KMS-11 (cell line): ENCODE data around the gene ARL13B.
"Not testable (repeated sequence)": the region's sequence is repeated elsewhere in the genome, so short reads cannot be mapped to it uniquely, and the experiment has no call there.

Source experiments
- H2AFZ ChIP-seq: fragments of 200-600 bp; sonication (generic); 2 replicates; pipeline ENCODE4 v1.6.1; 2016; ENCODE audit warnings: antibody characterized with exemption, mixed run types, low read depth
- H3K27ac ChIP-seq: fragments of 200-600 bp; sonication (generic); 2 replicates; pipeline ENCODE4 v1.6.1; 2016; ENCODE audit warnings: mild to moderate bottlenecking, mixed run types
- H3K27me3 ChIP-seq: fragments of 200-600 bp; sonication (generic); 2 replicates; pipeline ENCODE4 v1.6.1; 2017; ENCODE audit warnings: mild to moderate bottlenecking, low read depth, mixed run types, moderate library complexity; ENCODE audit not compliant: insufficient read depth
- H3K36me3 ChIP-seq: fragments of 200-600 bp; sonication (generic); 2 replicates; pipeline ENCODE4 v1.6.1; 2017; ENCODE audit warnings: mild to moderate bottlenecking, mixed run types; ENCODE audit not compliant: insufficient read depth
- H3K4me1 ChIP-seq: fragments of 200-600 bp; sonication (generic); 2 replicates; pipeline ENCODE4 v1.6.1; 2016; ENCODE audit warnings: mild to moderate bottlenecking, low read depth, mixed run types; ENCODE audit not compliant: poor library complexity, severe bottlenecking
- H3K4me2 ChIP-seq: fragments of 200-600 bp; sonication (generic); 2 replicates; pipeline ENCODE4 v1.7.0; 2016; ENCODE audit warnings: mild to moderate bottlenecking, mixed run types
- H3K4me3 ChIP-seq: fragments of 200-600 bp; sonication (generic); IDR thresholded peaks from 2 replicates; pipeline ENCODE4 v1.6.1; 2017; ENCODE audit warnings: low read depth, low read length, mixed read lengths; ENCODE audit not compliant: insufficient read depth
- H3K79me2 ChIP-seq: fragments of 200-600 bp; sonication (generic); 2 replicates; pipeline ENCODE4 v1.6.1; 2016; ENCODE audit warnings: low read depth, mixed run types; ENCODE audit not compliant: insufficient read depth
- H3K9ac ChIP-seq: fragments of 200-600 bp; sonication (generic); 2 replicates; pipeline ENCODE4 v1.6.1; 2016; ENCODE audit warnings: mild to moderate bottlenecking, mixed run types
- H4K20me1 ChIP-seq: fragments of 200-600 bp; sonication (generic); 2 replicates; pipeline ENCODE4 v1.6.1; 2016; ENCODE audit warnings: mild to moderate bottlenecking, mixed run types; ENCODE audit not compliant: insufficient read depth
- TF ChIP-seq, protein P1 (sequence below): fragments of 200-600 bp; sonication (generic); conservative IDR thresholded peaks from 2 replicates; pipeline ENCODE4 v1.6.1; 2017; ENCODE audit warnings: low read depth, mild to moderate bottlenecking, antibody characterized with exemption, low read length, moderate library complexity, mixed read lengths

The ARL13B gene

DNA sequence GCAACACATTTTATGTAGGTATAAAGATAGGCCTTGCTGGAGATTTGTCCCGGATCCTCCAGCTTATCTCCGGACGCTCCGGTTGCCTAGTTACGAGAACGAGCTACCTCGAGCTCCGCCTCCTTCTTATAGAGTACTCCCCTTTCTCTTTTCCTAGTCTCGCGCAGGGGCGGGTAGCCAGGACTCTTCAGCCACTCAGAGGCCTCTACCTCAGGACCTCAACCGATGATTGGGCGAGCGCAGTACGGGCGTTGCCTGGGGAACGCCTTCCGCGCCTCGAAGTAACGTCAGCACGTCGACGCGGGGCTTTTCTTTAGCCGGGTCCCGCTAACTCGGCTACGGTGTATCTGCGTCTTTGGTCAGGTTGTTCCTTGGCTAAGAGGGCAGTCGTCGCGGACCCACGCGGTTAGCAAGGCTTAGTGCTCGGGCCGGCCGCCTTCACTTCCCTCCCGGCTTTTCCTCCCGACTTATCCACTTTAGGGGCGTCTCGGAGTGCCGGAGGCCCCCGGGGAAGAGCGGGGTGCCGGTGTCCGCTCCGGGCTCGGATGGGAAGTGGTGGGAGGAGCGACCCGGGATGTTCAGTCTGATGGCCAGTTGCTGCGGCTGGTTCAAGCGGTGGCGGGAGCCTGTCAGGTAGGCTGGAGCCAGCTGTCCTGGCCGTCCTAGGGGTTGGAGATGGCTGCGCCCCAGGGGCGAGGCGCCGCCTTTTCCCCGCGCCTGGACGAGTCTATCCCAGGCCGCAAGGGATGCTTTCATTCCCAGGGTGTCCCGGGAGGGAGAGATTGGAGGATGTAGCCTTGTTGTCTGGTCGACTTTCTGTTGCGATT, at the start of gene ARL13B:
Gene ARL13B, plus strand, starts transcription at position 306 of the 827 bp plus-strand sequence. Its CDS starts 269 bp downstream, at position 575.
- TF ChIP-seq, protein P1, sequence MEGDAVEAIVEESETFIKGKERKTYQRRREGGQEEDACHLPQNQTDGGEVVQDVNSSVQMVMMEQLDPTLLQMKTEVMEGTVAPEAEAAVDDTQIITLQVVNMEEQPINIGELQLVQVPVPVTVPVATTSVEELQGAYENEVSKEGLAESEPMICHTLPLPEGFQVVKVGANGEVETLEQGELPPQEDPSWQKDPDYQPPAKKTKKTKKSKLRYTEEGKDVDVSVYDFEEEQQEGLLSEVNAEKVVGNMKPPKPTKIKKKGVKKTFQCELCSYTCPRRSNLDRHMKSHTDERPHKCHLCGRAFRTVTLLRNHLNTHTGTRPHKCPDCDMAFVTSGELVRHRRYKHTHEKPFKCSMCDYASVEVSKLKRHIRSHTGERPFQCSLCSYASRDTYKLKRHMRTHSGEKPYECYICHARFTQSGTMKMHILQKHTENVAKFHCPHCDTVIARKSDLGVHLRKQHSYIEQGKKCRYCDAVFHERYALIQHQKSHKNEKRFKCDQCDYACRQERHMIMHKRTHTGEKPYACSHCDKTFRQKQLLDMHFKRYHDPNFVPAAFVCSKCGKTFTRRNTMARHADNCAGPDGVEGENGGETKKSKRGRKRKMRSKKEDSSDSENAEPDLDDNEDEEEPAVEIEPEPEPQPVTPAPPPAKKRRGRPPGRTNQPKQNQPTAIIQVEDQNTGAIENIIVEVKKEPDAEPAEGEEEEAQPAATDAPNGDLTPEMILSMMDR: no peak
- Histone ChIP-seq H3K36me3 (no peaks in the 10 kb centered on the region), H3K27me3 (no peaks in the 10 kb centered on the region), H2AFZ (peak within 1 kb of the TSS; percentile 90), H3K4me1 (peaks cover 15% of the 10 kb centered on the region), H3K79me2 (peaks cover 14% of the 10 kb centered on the region; the same call in 1 of the 2 replicates), H3K4me3 (peak within 1 kb of the TSS; percentile 95), H3K27ac (peak within 1 kb of the TSS; percentile 65), H3K4me2 (peak within 1 kb of the TSS; percentile 76), H3K9ac (peak within 1 kb of the TSS; percentile 73), H4K20me1 (no peaks in the 10 kb centered on the region)

DNA sequence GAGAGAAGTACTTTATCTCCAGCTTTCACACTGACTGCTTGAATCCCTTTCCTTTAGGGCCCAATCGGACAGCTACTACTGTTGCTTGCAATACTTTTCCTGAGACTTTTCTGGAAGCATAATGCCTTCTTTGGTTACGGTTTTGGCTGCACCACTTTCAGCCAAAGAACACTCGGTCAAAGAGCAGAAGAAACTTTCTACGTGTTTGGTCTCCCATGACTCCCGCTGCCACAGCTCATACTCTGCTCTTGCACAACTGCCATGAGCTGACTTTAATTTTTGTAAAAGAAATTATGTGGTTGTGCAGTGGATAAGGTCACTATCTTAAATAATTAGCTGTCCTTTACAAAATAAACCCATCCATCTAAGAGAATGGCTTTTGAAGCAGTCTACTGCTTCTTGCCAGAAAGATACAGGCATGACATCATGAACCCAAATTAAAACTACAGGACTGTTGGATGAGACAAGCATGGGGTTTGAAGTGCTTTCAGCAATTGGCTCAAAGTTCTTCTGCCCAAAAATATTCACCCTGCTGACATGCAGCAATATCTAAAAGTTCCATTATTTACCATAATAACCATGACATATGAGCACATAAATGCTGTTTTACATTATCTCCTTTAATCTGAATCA, 48.2 kb upstream of the ARL13B start:
- Histone ChIP-seq H2AFZ (no peak overlapping the region), H3K4me3 (no peak overlapping the region), H3K79me2 (no peaks in the 10 kb centered on the region), H4K20me1 (no peaks in the 10 kb centered on the region), H3K9ac (no peak overlapping the region), H3K27ac (no peak overlapping the region), H3K4me2 (no peak overlapping the region), H3K36me3 (no peaks in the 10 kb centered on the region), H3K4me1 (no peaks in the 10 kb centered on the region), H3K27me3 (no peaks in the 10 kb centered on the region)
- TF ChIP-seq, protein P1: no peak

DNA sequence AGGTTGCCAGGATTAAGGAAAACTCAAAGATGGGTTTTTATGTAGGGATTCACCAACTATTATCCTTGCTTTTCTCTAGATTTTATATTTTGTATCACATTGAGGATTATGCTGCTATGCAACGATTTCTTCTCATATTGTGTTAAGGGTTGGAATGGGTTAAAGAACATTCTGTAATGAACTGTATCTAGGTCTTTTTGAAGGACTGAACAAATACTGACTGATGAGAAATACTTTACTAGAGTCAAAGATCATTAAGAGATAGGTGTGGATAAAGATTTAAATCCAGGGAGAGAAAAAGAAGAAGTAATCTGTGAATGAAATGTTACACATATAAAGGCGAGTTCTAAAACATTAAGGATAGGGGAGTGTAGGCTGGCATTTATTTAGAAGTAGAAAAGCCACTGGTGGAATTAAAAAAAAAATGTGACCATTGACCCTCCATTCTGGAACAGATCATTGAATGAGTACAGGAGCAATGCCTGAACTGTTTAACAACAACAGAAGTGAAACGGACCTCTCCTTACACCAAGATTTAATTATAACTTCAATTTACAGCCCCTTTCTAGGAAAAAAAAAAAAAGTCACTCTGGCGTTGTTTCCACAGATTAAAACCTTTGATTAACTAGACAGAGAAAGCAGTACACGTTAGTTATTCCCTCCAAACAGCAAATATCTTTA, 45.4 kb upstream of the ARL13B start:
- TF ChIP-seq, protein P1: no peak

DNA sequence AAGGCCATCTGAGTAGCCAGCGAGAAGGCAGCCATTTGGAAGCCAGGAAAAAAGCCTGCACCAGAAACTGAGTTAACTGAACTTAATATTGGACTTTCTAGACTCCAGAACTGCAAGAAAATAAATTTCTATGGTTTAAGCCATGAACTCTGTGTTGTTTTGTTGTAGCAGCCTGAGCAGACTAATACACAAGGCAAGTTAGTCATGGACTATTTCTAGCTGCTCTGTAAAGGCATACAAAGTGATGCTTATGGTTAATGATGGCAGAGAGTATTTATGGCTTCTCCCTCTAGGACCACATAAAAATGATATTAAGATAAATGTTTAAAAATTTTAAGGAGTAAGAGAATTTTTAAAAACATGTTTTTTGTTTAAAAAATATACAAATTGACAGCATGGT, 43.4 kb upstream of the ARL13B start:
- H3K27me3 ChIP-seq: no peaks in the 10 kb centered on the region
- no peaks in the 10 kb centered on the region for H3K4me1 ChIP-seq
- no peak overlapping the region for H3K4me3 ChIP-seq
- no peaks in the 10 kb centered on the region for H3K36me3 ChIP-seq
- no peak overlapping the region for H3K27ac ChIP-seq
- no peak overlapping the region for H3K9ac ChIP-seq
- no peak overlapping the region for H3K4me2 ChIP-seq
- H4K20me1 ChIP-seq: no peaks in the 10 kb centered on the region
- TF ChIP-seq, protein P1: no peak
- no peak overlapping the region for H2AFZ ChIP-seq
- no peaks in the 10 kb centered on the region for H3K79me2 ChIP-seq

More for the DNA sequence above, 45.4 kb upstream of the ARL13B start:
- Histone ChIP-seq H3K27ac (no peak overlapping the region), H3K4me3 (no peak overlapping the region), H3K4me2 (no peak overlapping the region), H2AFZ (no peak overlapping the region), H3K9ac (no peak overlapping the region), H3K27me3 (no peaks in the 10 kb centered on the region), H4K20me1 (no peaks in the 10 kb centered on the region), H3K79me2 (no peaks in the 10 kb centered on the region), H3K4me1 (no peaks in the 10 kb centered on the region), H3K36me3 (no peaks in the 10 kb centered on the region)

DNA sequence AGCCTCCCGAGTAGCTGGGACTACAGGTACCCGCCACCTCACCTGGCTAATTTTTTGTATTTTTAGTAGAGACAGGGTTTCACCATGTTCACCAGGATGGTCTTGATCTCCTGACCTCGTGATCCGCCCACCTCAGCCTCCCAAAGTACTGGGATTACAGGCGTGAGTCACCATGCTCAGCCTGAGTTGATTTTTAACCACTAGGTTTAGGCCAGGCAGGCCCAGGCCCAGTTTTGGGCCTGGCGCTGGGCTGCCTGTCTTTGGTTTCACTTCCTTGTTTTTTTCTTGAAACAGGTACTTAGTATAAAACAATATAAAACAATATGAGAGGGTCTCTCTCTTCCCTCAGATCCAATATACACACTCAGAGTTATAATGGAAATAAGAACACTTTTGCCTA, 42.5 kb upstream of the ARL13B start:
- H3K79me2 ChIP-seq, H4K20me1 ChIP-seq, H3K36me3 ChIP-seq, H3K9ac ChIP-seq, H3K27ac ChIP-seq, H2AFZ ChIP-seq, H3K4me1 ChIP-seq, H3K4me3 ChIP-seq, H3K4me2 ChIP-seq, H3K27me3 ChIP-seq: not testable (repeated sequence)

DNA sequence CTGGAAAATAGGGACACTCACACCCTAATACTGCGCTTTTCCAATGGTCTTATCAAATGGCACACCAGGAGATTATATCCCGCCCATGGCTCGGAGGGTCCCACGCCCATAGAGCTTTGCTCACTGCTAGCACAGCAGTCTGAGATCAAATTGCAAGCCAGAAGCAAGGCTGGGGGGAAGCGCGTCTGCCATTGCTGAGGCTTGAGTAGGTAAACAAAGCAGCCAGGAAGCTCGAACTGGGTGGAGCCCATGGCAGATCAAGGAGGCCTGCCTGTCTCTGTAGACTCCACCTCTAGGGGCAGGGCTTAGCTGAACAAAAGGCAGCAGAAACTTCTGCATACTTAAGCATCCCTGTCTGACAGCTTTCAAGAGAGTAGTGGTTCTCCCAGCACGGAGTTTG, 30.0 kb upstream of the ARL13B start:
- H3K4me1 ChIP-seq, H3K79me2 ChIP-seq, H3K27me3 ChIP-seq, H3K4me3 ChIP-seq, H3K4me2 ChIP-seq, H2AFZ ChIP-seq, H3K9ac ChIP-seq, H3K36me3 ChIP-seq, H4K20me1 ChIP-seq, H3K27ac ChIP-seq: not testable (repeated sequence)
